GM21723 (cell line): ENCODE data around the gene ENTREP3.

Experiments
- ATAC-seq: cut with Tn5 transposase; IDR thresholded peaks from one replicate; pipeline ENCODE4 v1.9.1; 2021; ENCODE audit warnings: mild to moderate bottlenecking, moderate library complexity; ENCODE audit not compliant: unreplicated experiment

ENTREP3 gene

GRCh38 chr1:155202731-155203515, 52.4 kb downstream of the ENTREP3 start:
- ATAC-seq, result no peak

GRCh38 chr1:155202198-155202597, 53.1 kb downstream of the ENTREP3 start:
- no peak for ATAC-seq

GRCh38 chr1:155200920-155201319, 54.4 kb downstream of the ENTREP3 start:
- no peak for ATAC-seq

- no peak for ATAC-seq
Observed at GRCh38 chr1:155199792-155200191, 55.5 kb downstream of the ENTREP3 start.

GRCh38 chr1:155198547-155198906, 56.8 kb downstream of the ENTREP3 start:
- ATAC-seq, result no peak

DNA sequence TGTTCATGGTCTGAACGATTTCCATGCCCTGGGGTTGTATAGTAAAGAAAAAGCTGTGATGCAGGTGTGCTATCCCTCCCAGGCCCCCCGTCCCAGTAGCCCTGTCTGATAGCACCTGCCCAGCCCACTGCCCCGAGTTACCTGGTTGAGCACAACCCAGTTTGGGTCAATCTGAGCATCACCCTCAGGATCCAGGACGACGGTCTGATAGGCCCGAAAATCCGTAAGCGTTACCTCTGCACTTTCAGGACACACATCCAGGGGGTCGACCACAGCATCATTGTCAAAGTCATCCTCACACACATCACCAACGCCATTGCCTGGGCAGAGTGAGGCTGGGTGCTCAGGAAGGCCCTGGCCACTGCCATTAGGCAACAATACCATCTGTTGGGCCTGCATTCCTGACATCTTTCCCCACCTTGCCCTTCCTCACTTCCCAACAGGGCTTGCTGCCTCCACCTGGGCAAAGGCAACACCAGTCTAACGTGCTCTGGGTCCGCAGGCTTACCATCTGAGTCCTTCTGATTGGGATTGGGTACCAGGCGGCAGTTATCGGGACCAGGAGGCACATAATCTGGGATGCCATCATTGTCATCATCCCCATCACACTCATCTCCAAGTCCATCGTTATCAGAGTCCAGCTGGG, 57.3 kb downstream of the ENTREP3 start:
- ATAC-seq, result no peak
